Measurements from ENCODE around the gene LAMA2. TPM values are rescaled to one million over a fixed set of nuclear protein-coding genes. Genes with fewer than 3 reads are reported as not detected.
A peak's percentile ranks its signal among the peaks of the same experiment; 100 is the strongest.

LAMA2 gene
- total RNA-seq, 1 donor from 2014 or later = 0.20 TPM

GRCh38 chr6:129263176-129263575 lies 380.2 kb downstream of the LAMA2 start:
- DNase-seq (ENCODE audit: low read depth in 2 of 2) = no peak

- no peak for DNase-seq (ENCODE audit: low read depth in 2 of 2)
Observed at GRCh38 chr6:129264480-129265045, 381.6 kb downstream of the LAMA2 start.

- DNase-seq (ENCODE audit: low read depth in 2 of 2) = no peak
Observed at GRCh38 chr6:129267028-129267427, 384.1 kb downstream of the LAMA2 start.

GRCh38 chr6:129269076-129269475 lies 386.1 kb downstream of the LAMA2 start:
- DNase-seq (ENCODE audit: low read depth in 2 of 2) = no peak

- no peak for DNase-seq (ENCODE audit: low read depth in 2 of 2)
Observed at GRCh38 chr6:129269891-129270290, 387.0 kb downstream of the LAMA2 start.

- no peak for DNase-seq (ENCODE audit: low read depth in 2 of 2)
Observed at GRCh38 chr6:129270450-129270849, 387.5 kb downstream of the LAMA2 start.

GRCh38 chr6:129273161-129273560 lies 390.2 kb downstream of the LAMA2 start:
- no peak for DNase-seq (ENCODE audit: low read depth in 2 of 2)

GRCh38 chr6:129276461-129276860 lies 393.5 kb downstream of the LAMA2 start:
- DNase-seq (ENCODE audit: low read depth in 2 of 2) = no peak

- peak; percentile 29 to 44 for DNase-seq (ENCODE audit: low read depth in 2 of 2)
Observed at GRCh38 chr6:129276986-129277385, 394.0 kb downstream of the LAMA2 start.

GRCh38 chr6:129279343-129280292 lies 396.7 kb downstream of the LAMA2 start:
- no peak for DNase-seq (ENCODE audit: low read depth in 2 of 2)

- no peak for DNase-seq (ENCODE audit: low read depth in 2 of 2)
Observed at GRCh38 chr6:129280293-129280644, 397.3 kb downstream of the LAMA2 start.

GRCh38 chr6:129280749-129281148 lies 397.8 kb downstream of the LAMA2 start:
- DNase-seq (ENCODE audit: low read depth in 2 of 2) = no peak

- DNase-seq (ENCODE audit: low read depth in 2 of 2) = no peak
Observed at GRCh38 chr6:129281168-129281796, 398.3 kb downstream of the LAMA2 start.

GRCh38 chr6:129282019-129282418 lies 399.1 kb downstream of the LAMA2 start:
- no peak for DNase-seq (ENCODE audit: low read depth in 2 of 2)

GRCh38 chr6:129284225-129284624 lies 401.3 kb downstream of the LAMA2 start:
- DNase-seq (ENCODE audit: low read depth in 2 of 2) = no peak

- DNase-seq (ENCODE audit: low read depth in 2 of 2) = no peak
Observed at GRCh38 chr6:129287231-129288177, 404.6 kb downstream of the LAMA2 start.

- DNase-seq (ENCODE audit: low read depth in 2 of 2) = no peak
Observed at GRCh38 chr6:129289442-129289841, 406.5 kb downstream of the LAMA2 start.

GRCh38 chr6:129292836-129293235 lies 409.9 kb downstream of the LAMA2 start:
- no peak for DNase-seq (ENCODE audit: low read depth in 2 of 2)

GRCh38 chr6:129297592-129297991 lies 414.7 kb downstream of the LAMA2 start:
- DNase-seq (ENCODE audit: low read depth in 2 of 2) = no peak

- no peak for DNase-seq (ENCODE audit: low read depth in 2 of 2)
Observed at GRCh38 chr6:129302671-129303070, 419.7 kb downstream of the LAMA2 start.

GRCh38 chr6:129306826-129307225 lies 423.9 kb downstream of the LAMA2 start:
- no peak for DNase-seq (ENCODE audit: low read depth in 2 of 2)

Data from lung microvascular endothelial cell (primary cell).